G401.6 (cell line): ENCODE results near the gene CATSPER1.

Experiments used
- FAIRE-seq: peaks from 2 replicates; lab custom pipeline; 2012; peaks lifted over from hg19 to GRCh38; lab: Jason Lieb, UNC

The CATSPER1 gene

GRCh38 chr11:66026017-66026529 is at the start of gene CATSPER1:
CATSPER1 (minus strand) TSS chr11:66026479; CDS start chr11:66026379, 100 bp downstream.
- no peak for FAIRE-seq

- no peak for FAIRE-seq
Measured at GRCh38 chr11:66075273-66075672, 49.0 kb upstream of the CATSPER1 start.

GRCh38 chr11:66073669-66074068 is 47.4 kb upstream of the CATSPER1 start:
- FAIRE-seq, result no peak

GRCh38 chr11:66072518-66072917 is 46.2 kb upstream of the CATSPER1 start:
- no peak for FAIRE-seq

- FAIRE-seq, result no peak
Measured at GRCh38 chr11:66072081-66072480, 45.8 kb upstream of the CATSPER1 start.

- FAIRE-seq, result no peak
Measured at GRCh38 chr11:66071381-66071801, 45.1 kb upstream of the CATSPER1 start.

GRCh38 chr11:66070604-66071380 is 44.5 kb upstream of the CATSPER1 start:
- no peak for FAIRE-seq

GRCh38 chr11:66069715-66070603 is 43.7 kb upstream of the CATSPER1 start, which contains the start of gene PACS1:
PACS1 (plus strand) TSS chr11:66070272; CDS start chr11:66070487, 215 bp downstream.
- no peak for FAIRE-seq

GRCh38 chr11:66068923-66069714 is 42.8 kb upstream of the CATSPER1 start:
- no peak for FAIRE-seq

GRCh38 chr11:66068154-66068821 is 42.0 kb upstream of the CATSPER1 start:
- peak; percentile 85 for FAIRE-seq

GRCh38 chr11:66067640-66068039 is 41.4 kb upstream of the CATSPER1 start:
- FAIRE-seq, result no peak

- no peak for FAIRE-seq
Measured at GRCh38 chr11:66066751-66067150, 40.5 kb upstream of the CATSPER1 start.

- FAIRE-seq, result no peak
Measured at GRCh38 chr11:66064571-66064970, 38.3 kb upstream of the CATSPER1 start.

GRCh38 chr11:66063900-66064299 is 37.6 kb upstream of the CATSPER1 start:
- no peak for FAIRE-seq

- FAIRE-seq, result peak; percentile 44
Measured at GRCh38 chr11:66062408-66062807, 36.1 kb upstream of the CATSPER1 start.

GRCh38 chr11:66061268-66061667 is 35.0 kb upstream of the CATSPER1 start:
- no peak for FAIRE-seq

GRCh38 chr11:66059966-66060680 is 33.8 kb upstream of the CATSPER1 start:
- FAIRE-seq, result no peak

- FAIRE-seq, result no peak
Measured at GRCh38 chr11:66056501-66056900, 30.2 kb upstream of the CATSPER1 start.

- FAIRE-seq, result no peak
Measured at GRCh38 chr11:66055021-66055420, 28.7 kb upstream of the CATSPER1 start.

- no peak for FAIRE-seq
Measured at GRCh38 chr11:66052664-66052982, 26.3 kb upstream of the CATSPER1 start.
